Stimulated activated CD4-positive, alpha-beta T cell treated with anti-CD3 and anti-CD28 coated beads, TNF-alpha, amount 100 ng/mL, for 1 hour (primary cell): ENCODE data around the gene USP10.

ENCODE experiments used
- DNase-seq, 3 donors: peaks; one replicate each; pipeline ENCODE4 v3.0.0-alpha.2; 2020; ENCODE audit warnings: low read depth in 3 of 3, low spot score in 1 of 3

Gene USP10

DNA sequence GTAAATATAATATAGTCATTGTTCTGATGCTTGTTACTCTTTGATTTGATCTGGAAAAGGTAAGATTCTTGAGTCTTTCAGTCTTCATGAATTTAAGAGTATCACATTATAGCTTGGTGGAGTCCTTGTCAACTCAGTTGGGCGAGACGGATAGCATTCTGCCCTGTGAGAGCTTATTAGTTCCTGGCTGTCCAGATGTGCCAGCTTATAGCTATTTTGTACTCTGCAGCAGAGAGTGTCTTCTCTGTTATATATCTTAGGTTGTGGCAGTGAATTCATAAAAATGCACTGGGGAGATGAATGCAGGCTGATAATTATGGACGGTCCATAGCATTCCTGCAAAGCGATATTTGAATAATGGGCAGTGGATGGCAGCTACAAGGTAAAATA lies 69.0 kb downstream of the USP10 start:
- DNase-seq = no peak

DNA sequence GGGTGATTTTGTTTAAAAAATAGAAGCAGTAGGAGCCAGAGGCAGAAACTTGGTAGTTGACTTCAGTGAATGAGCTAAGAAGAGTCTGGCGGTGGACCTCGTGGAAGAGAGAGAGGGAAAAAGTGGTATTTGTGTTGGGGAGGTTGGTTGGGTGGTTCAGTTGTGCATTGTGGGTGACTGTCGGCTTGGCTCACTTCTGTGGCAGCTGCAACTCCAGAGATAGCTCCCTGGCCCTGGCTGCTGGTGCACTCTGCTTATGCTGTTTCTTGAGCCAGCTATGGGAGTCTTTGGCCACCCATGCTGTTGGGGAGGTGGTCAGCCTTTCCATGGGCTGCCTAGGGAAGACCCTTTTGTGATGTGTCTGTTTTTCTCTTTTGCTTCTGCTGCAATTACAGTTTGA lies 69.6 kb downstream of the USP10 start:
- DNase-seq = no peak

DNA sequence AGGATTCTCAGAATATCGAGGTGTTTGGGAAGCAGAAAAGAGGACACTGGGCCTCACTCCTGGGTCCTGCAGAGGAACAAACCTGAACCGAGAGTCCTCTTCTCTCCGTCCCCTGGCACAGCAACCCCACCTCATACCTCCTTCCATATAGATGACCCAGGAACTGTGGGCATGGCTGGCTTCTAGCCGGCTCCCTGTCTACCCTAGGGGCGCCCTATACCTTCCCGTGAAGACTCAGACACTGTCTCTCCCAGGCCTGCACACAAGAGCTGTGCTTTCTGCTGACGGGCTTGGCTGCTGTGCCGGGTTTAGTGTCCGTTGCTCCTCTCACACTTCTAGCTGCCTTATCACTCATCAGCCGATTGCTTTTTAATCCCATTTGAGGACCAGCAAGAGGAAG lies 73.5 kb downstream of the USP10 start:
- no peak for DNase-seq

- DNase-seq = no peak
These were observed 75.0 kb downstream of the USP10 start for GRCh38 chr16:84774810-84775209.

- no peak for DNase-seq
These were observed 75.5 kb downstream of the USP10 start for GRCh38 chr16:84775262-84775810.

DNA sequence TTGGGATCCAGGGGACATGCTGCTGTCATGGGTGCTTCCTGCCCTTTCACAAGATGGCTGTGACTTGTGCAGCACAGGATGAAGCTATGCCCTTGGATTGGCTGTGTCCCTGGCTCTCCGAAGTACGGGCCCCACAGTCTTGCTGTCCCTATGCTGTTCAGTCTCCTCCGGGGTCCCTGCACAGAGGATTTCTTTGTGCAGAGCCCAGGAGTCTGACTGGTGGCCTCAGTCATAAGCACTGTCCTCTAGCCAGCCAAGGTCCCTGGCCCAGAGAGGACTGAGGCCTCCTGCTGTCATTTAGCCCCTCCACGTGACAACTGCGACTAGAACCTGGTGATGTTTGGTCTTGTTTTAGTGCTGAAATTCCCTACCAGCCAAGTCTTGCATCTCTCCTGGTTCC lies 77.6 kb downstream of the USP10 start:
- no peak for DNase-seq

- no peak for DNase-seq
These were observed 78.9 kb downstream of the USP10 start for GRCh38 chr16:84778720-84779119.

DNA sequence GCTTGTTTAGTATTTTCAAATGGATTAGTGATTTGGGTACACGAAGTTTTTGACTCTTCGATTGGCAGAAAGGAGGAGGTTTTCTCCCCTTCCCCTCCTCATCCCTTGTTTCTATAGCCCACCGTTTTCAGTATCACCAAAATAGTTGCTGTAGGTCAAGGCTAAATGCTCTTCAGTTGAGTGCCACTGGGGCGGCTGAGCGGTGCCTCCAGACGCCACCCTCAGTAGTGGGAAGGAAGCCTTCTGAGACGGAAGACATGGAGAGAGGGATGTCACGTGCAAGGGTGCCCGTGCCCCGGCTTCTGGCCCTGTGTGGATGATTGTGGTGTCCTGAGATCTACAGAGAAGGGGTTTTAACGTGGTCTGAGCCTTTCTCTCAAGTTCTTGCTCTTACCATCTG lies 80.3 kb downstream of the USP10 start:
- no peak for DNase-seq

- DNase-seq = no peak
These were observed 81.0 kb downstream of the USP10 start for GRCh38 chr16:84780544-84781376.

DNA sequence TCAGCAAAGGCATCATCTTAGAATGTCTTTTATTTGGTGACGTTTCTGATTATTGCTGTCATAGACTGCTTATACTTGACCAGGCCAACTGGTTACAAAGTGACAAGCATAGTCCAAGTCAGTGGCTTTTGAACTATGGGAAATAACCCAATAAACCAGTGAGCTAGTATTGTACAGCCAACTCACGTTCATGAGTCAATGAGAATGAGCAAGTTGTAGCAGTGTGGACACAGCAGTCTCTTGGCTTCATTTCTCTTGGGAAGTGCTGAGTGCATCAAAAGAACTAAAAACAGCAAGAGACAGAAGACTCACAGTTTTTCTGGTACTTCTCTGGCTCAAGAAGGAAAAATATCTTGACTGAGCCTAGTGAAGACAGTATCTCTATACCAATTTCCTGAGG lies 83.0 kb downstream of the USP10 start:
- no peak for DNase-seq

DNA sequence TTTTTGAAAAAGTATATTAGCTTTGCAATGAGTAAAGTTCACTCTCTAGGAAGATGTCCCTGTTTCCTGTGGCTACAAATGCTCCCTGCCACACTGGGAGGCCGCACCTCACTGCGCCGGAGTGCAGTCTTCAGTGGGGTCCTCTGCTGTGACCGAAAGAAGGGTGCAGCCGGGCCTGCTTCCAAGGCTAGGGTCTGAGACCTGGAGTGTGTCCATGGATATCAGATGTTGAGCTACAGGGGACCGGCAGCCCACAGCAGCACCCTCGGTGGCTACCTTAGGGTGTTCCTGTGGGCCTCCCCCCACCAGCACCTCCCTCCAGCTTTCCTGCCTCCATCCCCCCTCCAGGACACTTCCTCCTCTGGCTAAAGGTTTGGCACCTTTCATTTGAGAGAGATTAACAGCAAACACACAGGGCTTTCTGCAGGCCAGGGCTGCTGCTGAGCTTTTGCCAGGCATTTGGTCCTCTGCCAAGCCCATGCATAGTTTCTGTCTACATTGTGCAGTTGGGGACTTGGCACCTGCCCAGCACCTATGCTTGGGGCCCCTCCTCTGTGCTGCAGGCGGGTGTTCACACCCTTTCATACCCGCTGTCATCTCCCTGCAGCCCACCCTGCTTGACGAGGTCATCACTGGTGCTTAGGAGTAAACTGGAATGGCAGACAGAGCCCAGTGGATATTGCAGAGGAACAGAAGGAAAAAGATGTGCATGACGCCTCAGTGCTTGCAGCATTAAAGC lies 86.2 kb downstream of the USP10 start:
- no peak for DNase-seq

DNA sequence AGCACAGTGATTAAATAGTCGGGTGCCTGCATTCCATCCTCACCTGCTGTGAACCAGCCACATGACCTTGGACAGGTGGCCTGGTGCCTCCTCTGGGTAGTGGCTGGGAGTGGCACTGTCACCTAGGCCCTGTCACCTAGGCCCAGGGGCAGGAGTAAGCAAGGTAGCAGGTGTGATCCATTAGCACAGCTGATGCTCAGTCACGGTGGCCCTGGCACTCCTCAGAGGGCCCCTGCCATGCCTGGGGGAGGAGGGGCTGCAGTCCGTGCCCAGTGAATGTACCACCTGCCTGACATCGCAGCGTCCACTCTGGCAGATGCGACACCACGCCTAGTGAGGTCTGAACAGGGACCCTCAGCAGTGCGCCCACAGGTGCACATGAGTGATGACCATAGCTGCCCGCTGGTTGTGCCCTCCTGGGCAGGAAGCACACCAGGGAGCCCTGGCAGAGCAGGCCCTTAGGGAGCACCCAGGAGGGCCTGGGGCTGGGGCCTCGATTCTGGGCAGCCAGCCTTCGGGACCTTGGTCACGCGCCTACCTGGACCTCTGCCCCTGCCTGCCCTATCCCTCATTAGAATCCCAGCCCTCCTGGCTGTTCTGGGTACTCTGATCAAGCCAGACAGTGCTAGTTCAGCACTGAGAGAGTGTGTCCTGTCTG lies 86.9 kb downstream of the USP10 start:
- DNase-seq = no peak

DNA sequence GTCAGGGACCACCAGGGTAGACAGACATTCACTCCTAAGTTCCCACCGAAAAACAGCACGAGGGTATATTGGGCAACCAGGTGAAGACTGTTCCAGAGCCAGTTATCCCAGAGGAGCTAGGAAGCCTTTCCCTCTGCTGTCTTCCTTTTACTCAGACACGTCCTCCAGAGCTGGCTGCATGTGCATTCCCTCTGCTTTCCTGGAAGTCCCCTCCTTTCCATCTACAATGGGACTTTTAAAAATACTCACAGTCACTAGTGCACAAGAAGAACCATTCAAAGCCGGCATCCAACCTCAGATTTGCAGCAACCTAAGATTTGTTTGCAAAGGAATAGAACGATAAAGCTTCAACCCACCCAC lies 87.4 kb downstream of the USP10 start:
- DNase-seq = no peak

- no peak for DNase-seq
These were observed 89.2 kb downstream of the USP10 start for GRCh38 chr16:84788920-84789391.

GRCh38 chr16:84789431-84789830 lies 89.6 kb downstream of the USP10 start:
- DNase-seq = no peak

DNA sequence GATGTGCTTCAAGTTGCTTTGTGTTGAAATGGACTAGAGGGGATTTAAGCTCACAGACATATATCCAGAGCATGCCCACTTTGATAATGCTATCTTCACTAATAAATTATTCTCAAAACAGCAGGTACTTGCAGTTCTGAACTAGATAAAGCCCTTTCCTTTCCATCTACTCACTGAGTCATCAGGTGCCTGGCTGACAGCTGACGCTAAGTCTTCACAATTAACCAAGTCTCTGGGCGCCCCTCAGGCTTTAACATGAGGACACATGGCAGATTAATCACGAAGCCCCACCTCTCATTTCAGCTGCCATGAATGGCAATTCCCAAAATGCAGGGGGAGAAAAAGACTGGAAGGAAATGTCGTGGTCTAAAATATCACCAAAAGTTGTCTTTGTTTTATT lies 90.5 kb downstream of the USP10 start:
- DNase-seq = no peak

- no peak for DNase-seq
These were observed 91.3 kb downstream of the USP10 start for GRCh38 chr16:84791088-84791487.

DNA sequence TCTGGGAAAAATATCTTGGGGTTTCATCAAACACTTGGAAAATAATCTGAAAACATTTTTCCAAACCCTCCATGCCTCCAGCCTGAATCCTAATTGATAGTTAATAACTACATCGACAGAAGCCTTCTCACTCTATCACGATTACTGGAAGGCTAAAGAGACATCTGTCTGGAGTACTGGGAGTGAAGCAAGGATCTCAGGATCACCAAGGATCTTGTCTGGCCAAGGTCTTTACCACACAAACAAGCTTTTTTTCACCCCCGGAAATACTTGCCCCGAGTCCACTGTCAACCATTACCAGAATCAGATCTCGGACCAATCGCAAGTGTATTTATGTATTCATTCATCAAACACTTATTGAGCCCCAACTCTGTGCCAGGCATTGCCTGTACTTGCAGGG lies 91.7 kb downstream of the USP10 start:
- no peak for DNase-seq

- DNase-seq = no peak
These were observed 94.4 kb downstream of the USP10 start for GRCh38 chr16:84794186-84794585.

- no peak for DNase-seq
These were observed 94.8 kb downstream of the USP10 start for GRCh38 chr16:84794626-84795025.

- no peak for DNase-seq
These were observed 95.7 kb downstream of the USP10 start for GRCh38 chr16:84795329-84796053.
